Endothelial cell of umbilical vein (primary cell): ENCODE results near the gene MICAL3.
"Not testable (repeated sequence)": the region's sequence is repeated elsewhere in the genome, so short reads cannot be mapped to it uniquely, and the experiment has no call there.

Experiments used
- EZH2 ChIP-seq: IDR thresholded peaks from 2 replicates; pipeline ENCODE4 v1.6.1; 2012; ENCODE audit warnings: borderline replicate concordance, low read depth, mild to moderate bottlenecking, moderate library complexity, low read length, inconsistent platforms; ENCODE audit not compliant: severe bottlenecking
- FOS ChIP-seq: IDR thresholded peaks from 2 replicates; pipeline ENCODE4 v1.6.1; 2011; ENCODE audit warnings: mild to moderate bottlenecking, low read length, moderate library complexity, borderline replicate concordance; ENCODE audit not compliant: insufficient read depth
- GATA2 ChIP-seq: IDR thresholded peaks from 2 replicates; pipeline ENCODE4 v1.7.0; 2011; ENCODE audit warnings: low read depth, mild to moderate bottlenecking, moderate library complexity, mixed read lengths, low read length; ENCODE audit not compliant: insufficient read length, insufficient read depth
- JUN ChIP-seq: IDR thresholded peaks from 2 replicates; pipeline ENCODE4 v1.6.1; 2011; ENCODE audit warnings: borderline replicate concordance, low read depth; ENCODE audit not compliant: insufficient read length, insufficient read depth
- MYC ChIP-seq: IDR thresholded peaks from one replicate; pipeline ENCODE4 v1.6.1; 2011; ENCODE audit warnings: mild to moderate bottlenecking, low read depth, low read length
- POLR2A ChIP-seq: IDR thresholded peaks from 2 replicates; pipeline ENCODE4 v1.6.1; 2012; ENCODE audit warnings: low read depth, mild to moderate bottlenecking, control low read depth, low read length
- POLR2AphosphoS5 ChIP-seq: IDR thresholded peaks from 2 replicates; pipeline ENCODE4 v1.6.1; 2012; ENCODE audit warnings: low read depth, mild to moderate bottlenecking, control low read depth, low read length, moderate library complexity; ENCODE audit not compliant: insufficient read depth
- TF ChIP-seq, protein P1 (sequence below), 2 donors: IDR thresholded peaks; 1 replicate in 1 of 2; 2 replicates in 1 of 2; pipeline ENCODE4 v1.5.1; 2011; ENCODE audit warnings: low read length in 2 of 2, mild to moderate bottlenecking in 2 of 2, moderate library complexity in 2 of 2, control low read depth in 1 of 2, inconsistent platforms in 1 of 2, low read depth in 1 of 2; ENCODE audit not compliant: insufficient read depth in 1 of 2; ENCODE audit errors: extremely low read depth in 1 of 2
- TF ChIP-seq, protein P2 (sequence below): IDR thresholded peaks from 2 replicates; pipeline ENCODE4 v1.6.1; 2011; ENCODE audit not compliant: insufficient read depth, insufficient read length

DNA sequence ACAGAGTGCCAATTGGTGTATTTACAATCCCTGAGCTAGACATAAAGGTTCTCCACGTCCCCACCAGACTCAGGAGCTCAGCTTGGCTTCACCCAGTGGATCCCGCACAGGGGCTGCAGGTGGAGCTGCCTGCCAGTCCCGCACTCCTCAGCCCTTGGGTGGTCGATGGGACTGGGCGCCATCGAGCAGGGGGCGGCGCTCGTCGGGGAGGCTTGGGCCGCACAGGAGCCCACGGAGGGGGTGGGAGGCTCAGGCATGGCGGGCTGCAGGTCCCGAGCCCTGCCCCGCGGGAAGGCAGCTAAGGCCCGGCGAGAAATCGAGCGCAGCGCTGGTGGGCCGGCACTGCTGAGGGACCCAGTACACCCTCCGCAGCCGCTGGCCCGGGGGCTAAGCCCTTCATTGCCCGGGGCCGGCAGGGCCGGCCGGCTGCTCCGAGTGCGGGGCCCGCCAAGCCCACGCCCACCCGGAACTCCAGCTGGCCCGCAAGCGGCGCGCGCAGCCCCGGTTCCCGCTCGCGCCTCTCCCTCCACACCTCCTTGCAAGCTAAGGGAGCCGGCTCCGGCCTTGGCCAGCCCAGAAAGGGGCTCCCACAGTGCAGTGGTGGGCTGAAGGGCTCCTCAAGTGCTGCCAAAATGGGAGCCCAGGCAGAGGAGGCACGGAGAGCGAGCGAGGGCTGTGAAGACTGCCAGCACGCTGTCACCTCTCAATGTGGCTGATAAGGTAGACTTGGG, 29.0 kb upstream of the MICAL3 start:
- TF ChIP-seq GATA2, MYC, POLR2AphosphoS5, EZH2, POLR2A, JUN, FOS: not testable (repeated sequence)
- TF ChIP-seq, protein P1, sequence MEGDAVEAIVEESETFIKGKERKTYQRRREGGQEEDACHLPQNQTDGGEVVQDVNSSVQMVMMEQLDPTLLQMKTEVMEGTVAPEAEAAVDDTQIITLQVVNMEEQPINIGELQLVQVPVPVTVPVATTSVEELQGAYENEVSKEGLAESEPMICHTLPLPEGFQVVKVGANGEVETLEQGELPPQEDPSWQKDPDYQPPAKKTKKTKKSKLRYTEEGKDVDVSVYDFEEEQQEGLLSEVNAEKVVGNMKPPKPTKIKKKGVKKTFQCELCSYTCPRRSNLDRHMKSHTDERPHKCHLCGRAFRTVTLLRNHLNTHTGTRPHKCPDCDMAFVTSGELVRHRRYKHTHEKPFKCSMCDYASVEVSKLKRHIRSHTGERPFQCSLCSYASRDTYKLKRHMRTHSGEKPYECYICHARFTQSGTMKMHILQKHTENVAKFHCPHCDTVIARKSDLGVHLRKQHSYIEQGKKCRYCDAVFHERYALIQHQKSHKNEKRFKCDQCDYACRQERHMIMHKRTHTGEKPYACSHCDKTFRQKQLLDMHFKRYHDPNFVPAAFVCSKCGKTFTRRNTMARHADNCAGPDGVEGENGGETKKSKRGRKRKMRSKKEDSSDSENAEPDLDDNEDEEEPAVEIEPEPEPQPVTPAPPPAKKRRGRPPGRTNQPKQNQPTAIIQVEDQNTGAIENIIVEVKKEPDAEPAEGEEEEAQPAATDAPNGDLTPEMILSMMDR (IDR thresholded peaks at IDR 0.05; ENCODE audit: extremely low read depth in 1 of 2, insufficient read depth in 1 of 2, low read depth in 1 of 2, low read length in 2 of 2), result not testable (repeated sequence)
- TF ChIP-seq, protein P2, sequence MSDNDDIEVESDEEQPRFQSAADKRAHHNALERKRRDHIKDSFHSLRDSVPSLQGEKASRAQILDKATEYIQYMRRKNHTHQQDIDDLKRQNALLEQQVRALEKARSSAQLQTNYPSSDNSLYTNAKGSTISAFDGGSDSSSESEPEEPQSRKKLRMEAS, result not testable (repeated sequence)
